Measurements from ENCODE around the gene MRPS10. TPM values are rescaled to one million over a fixed set of nuclear protein-coding genes. Genes with fewer than 3 reads are reported as not detected.
A peak's percentile ranks its signal among the peaks of the same experiment; 100 is the strongest.

The MRPS10 gene
- total and polyA plus RNA-seq, 8 donors, result 8.5 to 38.2 (median 22.7) TPM

- H3K27ac ChIP-seq, result no peak overlapping the region
- no peak overlapping the region for H3K4me3 ChIP-seq
- no peak for DNase-seq
- intact Hi-C loops (cut with DNase I; ENCODE audit: low total_unique reads), result no loop called here
- peaks cover 0 to 57% (median 52%) of the 10 kb centered on the region in 4 donors for H3K36me3 ChIP-seq
- TF ChIP-seq EP300 (IDR thresholded peaks at IDR 0.05) (no peak), CTCF (IDR thresholded peaks at IDR 0.05) (no peak), POLR2AphosphoS5 (IDR thresholded peaks at IDR 0.05) (no peak), POLR2A (IDR thresholded peaks at IDR 0.05) (no peak)
- 92 to 95% (median 93%) methylated on average over 15 of the region's 15 CpGs for WGBS, 5 donors
- no peaks in the 10 kb centered on the region for H3K9me3 ChIP-seq
- H3K4me1 ChIP-seq, result peaks cover 0 to 22% (median 0%) of the 10 kb centered on the region in 4 donors
- H3K27me3 ChIP-seq, result no peaks in the 10 kb centered on the region
Measured at GRCh38 chr6:42228305-42228704, 10.6 kb upstream of the MRPS10 start.

GRCh38 chr6:42227173-42227850 lies 9.7 kb upstream of the MRPS10 start:
- intact Hi-C loops (cut with DNase I; ENCODE audit: low total_unique reads), result no loop called here
- peak overlapping the region in 1 of 5 donors; percentile 36 for H3K27ac ChIP-seq
- WGBS, 5 donors, result 61 to 87% (median 74%) methylated on average over 9 of the region's 9 CpGs

GRCh38 chr6:42226645-42227143 lies 9.0 kb upstream of the MRPS10 start:
- no peak overlapping the region for H3K4me3 ChIP-seq
- peak overlapping the region in 1 of 5 donors; percentile 36 for H3K27ac ChIP-seq
- no peaks in the 10 kb centered on the region for H3K27me3 ChIP-seq
- TF ChIP-seq POLR2AphosphoS5 (IDR thresholded peaks at IDR 0.05) (no peak), EP300 (IDR thresholded peaks at IDR 0.05) (no peak), CTCF (IDR thresholded peaks at IDR 0.05) (no peak), POLR2A (IDR thresholded peaks at IDR 0.05) (no peak)
- H3K4me1 ChIP-seq, result peaks cover 0 to 22% (median 0%) of the 10 kb centered on the region in 4 donors
- no peaks in the 10 kb centered on the region for H3K9me3 ChIP-seq
- DNase-seq, result peak in 1 of 2 donors; percentile 65
- 37 to 69% (median 49%) methylated on average over 8 of the region's 8 CpGs for whole genome bisulfite sequencing, 5 donors
- intact Hi-C loops (cut with DNase I; ENCODE audit: low total_unique reads), result no loop called here
- H3K36me3 ChIP-seq, result peaks cover 0 to 44% (median 40%) of the 10 kb centered on the region in 4 donors

More at GRCh38 chr6:42227173-42227850, 9.7 kb upstream of the MRPS10 start:
- H3K4me1 ChIP-seq, result peaks cover 0 to 22% (median 0%) of the 10 kb centered on the region in 4 donors
- no peaks in the 10 kb centered on the region for H3K9me3 ChIP-seq
- peaks cover 0 to 50% (median 46%) of the 10 kb centered on the region in 4 donors for H3K36me3 ChIP-seq
- H3K4me3 ChIP-seq, result no peak overlapping the region
- DNase-seq, result no peak
- no peak for TF ChIP-seq CTCF (IDR thresholded peaks at IDR 0.05)
- no peak for TF ChIP-seq EP300 (IDR thresholded peaks at IDR 0.05)
- TF ChIP-seq POLR2AphosphoS5 (IDR thresholded peaks at IDR 0.05), result no peak
- TF ChIP-seq POLR2A (IDR thresholded peaks at IDR 0.05), result no peak
- H3K27me3 ChIP-seq, result no peaks in the 10 kb centered on the region

- Histone ChIP-seq H3K27ac (peak overlapping the region in 1 of 5 donors; percentile 36), H3K36me3 (peaks cover 0 to 39% (median 35%) of the 10 kb centered on the region in 4 donors), H3K9me3 (no peaks in the 10 kb centered on the region), H3K4me3 (no peak overlapping the region), H3K4me1 (peaks cover 0 to 22% (median 0%) of the 10 kb centered on the region in 4 donors), H3K27me3 (no peaks in the 10 kb centered on the region)
- intact Hi-C loops (cut with DNase I; ENCODE audit: low total_unique reads), result no loop called here
- DNase-seq, result peak in 1 of 2 donors; percentile 18
- TF ChIP-seq POLR2A (IDR thresholded peaks at IDR 0.05) (no peak), POLR2AphosphoS5 (IDR thresholded peaks at IDR 0.05) (no peak), CTCF (IDR thresholded peaks at IDR 0.05) (no peak), EP300 (IDR thresholded peaks at IDR 0.05) (no peak)
- 32 to 52% (median 45%) methylated on average over 3 of the region's 3 CpGs for WGBS, 5 donors
Measured at GRCh38 chr6:42226161-42226611, 8.5 kb upstream of the MRPS10 start.

Measured in stomach (tissue), 9 donors.